Osteoblast (primary cell): Measurements from ENCODE around the gene ZNF414. TPM values are rescaled to one million over a fixed set of nuclear protein-coding genes. Genes with fewer than 3 reads are reported as not detected.

Experiments
- DNase-seq: peaks from one replicate; pipeline ENCODE4 v3.0.0; 2011; ENCODE audit warnings: low spot score, mixed read lengths; ENCODE audit not compliant: insufficient read length; ENCODE audit errors: missing footprints
- H2AFZ ChIP-seq: 2 replicates; pipeline ENCODE4 v1.6.0; 2011; ENCODE audit warnings: mild to moderate bottlenecking, low read length
- H3K27ac ChIP-seq: 2 replicates; pipeline ENCODE4 v1.5.1; 2011; ENCODE audit warnings: mild to moderate bottlenecking, low read depth, low read length, moderate library complexity
- H3K27me3 ChIP-seq: 2 replicates; pipeline ENCODE4 v1.6.0; 2012; ENCODE audit warnings: mild to moderate bottlenecking, control low read depth, inconsistent platforms, low read length, moderate library complexity; ENCODE audit not compliant: insufficient read depth
- H3K36me3 ChIP-seq: 2 replicates; pipeline ENCODE4 v1.5.1; 2011; ENCODE audit warnings: mild to moderate bottlenecking, low read length, control low read depth, moderate library complexity; ENCODE audit not compliant: insufficient read depth
- H3K4me1 ChIP-seq: 2 replicates; pipeline ENCODE4 v1.5.1; 2011; ENCODE audit warnings: mild to moderate bottlenecking, low read length, control low read depth, moderate library complexity; ENCODE audit not compliant: insufficient read depth
- H3K4me2 ChIP-seq: 2 replicates; pipeline ENCODE4 v1.6.0; 2011; ENCODE audit warnings: mild to moderate bottlenecking, low read length; ENCODE audit not compliant: insufficient read depth
- H3K4me3 ChIP-seq: fragments of 200-600 bp; sonication (generic); 3 replicates; pipeline ENCODE4 v1.5.1; 2012; ENCODE audit warnings: mild to moderate bottlenecking, low read length, inconsistent platforms; ENCODE audit not compliant: insufficient read depth
- H3K79me2 ChIP-seq: 2 replicates; pipeline ENCODE4 v1.6.0; 2012; ENCODE audit warnings: mild to moderate bottlenecking, low read length, control low read depth, inconsistent platforms; ENCODE audit not compliant: insufficient read depth
- H3K9me3 ChIP-seq: 2 replicates; pipeline ENCODE4 v1.5.1; 2011; ENCODE audit warnings: low read depth, low read length, control low read depth
- H4K20me1 ChIP-seq: 2 replicates; pipeline ENCODE4 v1.6.0; 2012; ENCODE audit warnings: mild to moderate bottlenecking, low read length, control low read depth; ENCODE audit not compliant: insufficient read depth
- CTCF ChIP-seq: IDR thresholded peaks from 2 replicates; pipeline ENCODE4 v1.5.1; 2011; ENCODE audit warnings: mild to moderate bottlenecking, low read depth, low read length, moderate library complexity; ENCODE audit errors: extremely low read depth
- total RNA-seq: library from RNA; depleted of rRNA; stranded (reverse); fragments of >200 nt; gene quantifications from 2 replicates; pipeline ENCODE4 v1.2.3, GENCODE V29; 2012

Gene ZNF414
- total RNA-seq, 1 donor: 6.9 TPM

- Histone ChIP-seq H3K4me3 (no peak overlapping the region), H3K4me2 (no peak overlapping the region), H3K79me2 (peaks cover 36% of the 10 kb centered on the region), H3K36me3 (peaks cover 68% of the 10 kb centered on the region), H3K27ac (no peak overlapping the region), H3K27me3 (no peaks in the 10 kb centered on the region), H2AFZ (no peak overlapping the region), H3K9me3 (no peaks in the 10 kb centered on the region), H3K4me1 (no peaks in the 10 kb centered on the region), H4K20me1 (peaks cover 32% of the 10 kb centered on the region)
- no peak for TF ChIP-seq CTCF
- no peak for DNase-seq
These were observed 27.3 kb downstream of the ZNF414 start for GRCh38 chr19:8486661-8487136.

- Histone ChIP-seq H3K79me2 (peaks cover 45% of the 10 kb centered on the region), H2AFZ (no peak overlapping the region), H3K4me2 (no peak overlapping the region), H3K4me3 (no peak overlapping the region), H3K4me1 (no peaks in the 10 kb centered on the region), H3K36me3 (peaks cover 70% of the 10 kb centered on the region), H3K9me3 (no peaks in the 10 kb centered on the region), H3K27ac (no peak overlapping the region), H4K20me1 (peaks cover 41% of the 10 kb centered on the region), H3K27me3 (no peaks in the 10 kb centered on the region)
- no peak for DNase-seq
- TF ChIP-seq CTCF: no peak
These were observed 28.2 kb downstream of the ZNF414 start for GRCh38 chr19:8485561-8486371.

- H4K20me1 ChIP-seq: peaks cover 48% of the 10 kb centered on the region
These were observed 29.6 kb downstream of the ZNF414 start for GRCh38 chr19:8484331-8484894.

More at GRCh38 chr19:8484331-8484894, 29.6 kb downstream of the ZNF414 start:
- TF ChIP-seq CTCF: no peak
- Histone ChIP-seq H3K27ac (no peak overlapping the region), H3K9me3 (no peaks in the 10 kb centered on the region), H3K4me2 (no peak overlapping the region), H2AFZ (no peak overlapping the region), H3K79me2 (peaks cover 57% of the 10 kb centered on the region), H3K36me3 (peaks cover 73% of the 10 kb centered on the region), H3K4me1 (no peaks in the 10 kb centered on the region), H3K27me3 (no peaks in the 10 kb centered on the region), H3K4me3 (no peak overlapping the region)
- DNase-seq: no peak
